Thyroid gland (tissue), 4 donors: ENCODE measurements around the gene SELENOP. TPM values are rescaled to one million over a fixed set of nuclear protein-coding genes. Genes with fewer than 3 reads are reported as not detected.
A peak's percentile ranks its signal among the peaks of the same experiment; 100 is the strongest.

Experiments used
- DNase-seq, 2 donors: peaks; one replicate each; pipeline ENCODE4 v3.0.0-alpha.2; 2019
- H3K27ac ChIP-seq, 3 donors: fragments of 200-600 bp; sonication (generic); 1 replicate in 2 of 3; 2 replicates in 1 of 3; pipeline ENCODE4 v1.5.1; 2016 to 2019; ENCODE audit warnings: mild to moderate bottlenecking in 1 of 3, moderate library complexity in 1 of 3
- H3K27me3 ChIP-seq: fragments of 200-600 bp; sonication (generic); one replicate; pipeline ENCODE4 v1.5.1; 2019
- H3K36me3 ChIP-seq, 2 donors: fragments of 200-600 bp; sonication (generic); one replicate each; pipeline ENCODE4 v1.5.1; 2016 to 2019
- H3K4me1 ChIP-seq, 2 donors: fragments of 200-600 bp; sonication (generic); one replicate each; pipeline ENCODE4 v1.5.1; 2017 to 2019
- H3K4me3 ChIP-seq, 3 donors: fragments of 200-600 bp; sonication (generic); replicated peaks in 1 of 3; 1 replicate in 2 of 3; 2 replicates in 1 of 3; pipeline ENCODE4 v1.5.1; 2016; ENCODE audit warnings: mild to moderate bottlenecking in 1 of 3
- H3K9me3 ChIP-seq: fragments of 200-600 bp; sonication (generic); one replicate; pipeline ENCODE4 v1.5.1; 2017
- CTCF ChIP-seq, 6 experiments: fragments of 200-600 bp in 3 of 6; fragments of 450-650 bp in 3 of 6; sonication (generic) in 3 of 6; IDR thresholded peaks; one replicate each; pipeline ENCODE4 v1.5.1; 2016 to 2019; ENCODE audit warnings: antibody characterized with exemption in 6 of 6, mild to moderate bottlenecking in 2 of 6, inconsistent platforms in 1 of 6, moderate library complexity in 1 of 6
- POLR2A ChIP-seq, 2 donors: fragments of 450-650 bp; IDR thresholded peaks; one replicate each; pipeline ENCODE4 v1.6.1; 2017; ENCODE audit warnings: antibody characterized with exemption in 2 of 2, mild to moderate bottlenecking in 2 of 2, moderate library complexity in 1 of 2
- WGBS, 2 donors: methylation state at CpG; one replicate each; pipeline ENCODE4 v1.1.5; 2017; 5-methylcytosine and 5-hydroxymethylcytosine counted together
- intact Hi-C: fragments of 100-400 bp; cut with DNase I; formaldehyde crosslinking; loops from one replicate; pipeline ENCODE4 v1.15.1; 2023
- total RNA-seq, 4 donors: library from RNA; depleted of rRNA; stranded (reverse); fragments of >200 nt; gene quantifications; one replicate each; pipeline ENCODE4 v1.2.3, GENCODE V29; 2016

Gene SELENOP
- total RNA-seq, 4 donors from 2014 or later, result 162 to 637 (median 392) TPM

DNA sequence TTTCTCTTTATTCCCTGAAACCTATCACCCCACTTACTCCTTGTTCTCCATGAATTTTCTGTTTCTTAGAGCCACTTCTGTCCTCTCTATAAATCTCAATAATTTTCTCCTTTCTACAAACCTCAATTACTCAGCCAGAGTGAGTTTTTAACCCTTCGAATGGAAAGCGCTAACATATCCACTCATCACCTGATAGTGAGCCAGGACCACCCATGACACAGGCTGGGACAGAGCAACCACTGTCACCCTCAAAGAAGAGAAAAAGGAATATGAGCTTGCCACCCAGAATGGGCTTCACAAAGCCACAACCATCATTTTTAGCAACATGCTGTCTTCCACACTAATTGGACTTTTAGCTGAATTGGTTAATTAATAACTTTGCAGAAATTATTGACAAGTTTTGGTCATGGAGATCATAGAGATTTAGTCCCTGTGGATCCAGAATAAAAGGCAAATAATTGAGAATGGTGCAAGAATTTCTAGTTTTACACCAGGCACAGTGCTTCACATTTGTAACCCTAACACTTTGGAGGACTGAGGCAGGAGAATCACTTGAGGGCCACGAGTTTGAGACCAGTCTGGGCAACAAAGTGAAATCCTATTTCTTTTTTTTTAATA lies 32.1 kb upstream of the SELENOP start:
- no peaks in the 10 kb centered on the region for H3K27me3 ChIP-seq
- no peak overlapping the region for H3K27ac ChIP-seq
- no peaks in the 10 kb centered on the region for H3K9me3 ChIP-seq
- 89 to 90% methylated on average over 3 of the region's 3 CpGs for WGBS, 2 donors
- no peak overlapping the region for H3K4me3 ChIP-seq
- TF ChIP-seq POLR2A (IDR thresholded peaks at IDR 0.05) (no peak), CTCF (IDR thresholded peaks at IDR 0.05) (no peak)
- H3K36me3 ChIP-seq, result no peaks in the 10 kb centered on the region
- intact Hi-C loops, result no loop called here
- peaks cover 9 to 16% of the 10 kb centered on the region in 2 donors for H3K4me1 ChIP-seq
- no peak for DNase-seq

GRCh38 chr5:42842921-42843641 lies 31.4 kb upstream of the SELENOP start:
- no peaks in the 10 kb centered on the region for H3K27me3 ChIP-seq
- no peaks in the 10 kb centered on the region for H3K9me3 ChIP-seq
- no peak overlapping the region for H3K27ac ChIP-seq
- intact Hi-C loops, result no loop called here
- peaks cover 9 to 16% of the 10 kb centered on the region in 2 donors for H3K4me1 ChIP-seq
- H3K4me3 ChIP-seq, result no peak overlapping the region
- TF ChIP-seq POLR2A (IDR thresholded peaks at IDR 0.05) (no peak), CTCF (IDR thresholded peaks at IDR 0.05) (no peak)
- no peaks in the 10 kb centered on the region for H3K36me3 ChIP-seq
- DNase-seq, result no peak
- 74 to 83% methylated on average over 4 of the region's 4 CpGs for WGBS, 2 donors

DNA sequence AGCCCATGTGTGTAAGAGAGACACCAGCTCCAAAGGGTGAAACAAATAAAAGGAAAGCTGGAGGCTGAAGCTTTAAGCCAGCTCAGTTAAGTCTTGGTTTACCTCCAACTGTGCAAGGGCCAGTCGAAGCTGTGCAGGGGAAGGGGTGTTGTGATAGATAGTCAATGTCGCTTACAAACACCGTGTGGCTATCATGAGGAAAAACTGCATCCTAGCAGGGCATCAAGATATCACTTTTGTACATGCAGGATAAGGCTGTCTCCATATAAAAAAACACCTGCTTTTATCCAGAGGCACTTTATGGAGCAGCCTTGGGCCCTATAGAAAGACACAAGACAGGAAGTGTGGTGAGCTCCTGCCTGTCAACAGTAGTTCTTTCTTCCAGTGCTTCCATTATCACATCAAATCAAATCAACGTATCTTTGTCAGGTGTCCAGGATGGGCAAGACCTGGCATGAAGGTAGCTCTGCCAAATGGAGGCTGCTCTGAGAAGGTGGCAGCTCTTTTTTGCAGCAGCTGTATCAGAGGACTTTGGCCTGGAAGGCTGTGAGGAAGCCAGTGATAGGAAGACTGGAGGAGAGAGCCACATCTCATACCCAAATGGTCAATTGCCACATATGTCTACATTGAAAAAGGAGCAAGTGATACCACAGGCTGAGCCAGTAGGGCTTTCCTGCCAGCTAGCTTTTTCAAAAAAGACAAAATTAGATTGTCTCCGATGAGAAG lies 29.3 kb upstream of the SELENOP start:
- intact Hi-C loops, result no loop called here
- H3K4me1 ChIP-seq, result peaks cover 9 to 16% of the 10 kb centered on the region in 2 donors
- no peak for TF ChIP-seq POLR2A (IDR thresholded peaks at IDR 0.05)
- TF ChIP-seq CTCF (IDR thresholded peaks at IDR 0.05), result no peak
- no peaks in the 10 kb centered on the region for H3K9me3 ChIP-seq
- H3K4me3 ChIP-seq, result no peak overlapping the region
- H3K36me3 ChIP-seq, result no peaks in the 10 kb centered on the region
- WGBS, 2 donors, result 88 to 92% methylated on average over 5 of the region's 5 CpGs
- peak overlapping the region in 1 of 3 donors; percentile 71 for H3K27ac ChIP-seq
- DNase-seq, result no peak
- H3K27me3 ChIP-seq, result no peaks in the 10 kb centered on the region

GRCh38 chr5:42840269-42840668 lies 28.6 kb upstream of the SELENOP start:
- 11 to 15% methylated on average over 6 of the region's 6 CpGs for WGBS, 2 donors
- no peak overlapping the region for H3K4me3 ChIP-seq

More at GRCh38 chr5:42840269-42840668, 28.6 kb upstream of the SELENOP start:
- peak; percentile 41 to 53 for DNase-seq
- H3K27ac ChIP-seq, result peak overlapping the region; percentile 15 to 71 (median 46)
- intact Hi-C loops, result no loop called here
- H3K36me3 ChIP-seq, result no peaks in the 10 kb centered on the region
- peaks cover 9 to 16% of the 10 kb centered on the region in 2 donors for H3K4me1 ChIP-seq
- TF ChIP-seq CTCF (IDR thresholded peaks at IDR 0.05), result no peak
- TF ChIP-seq POLR2A (IDR thresholded peaks at IDR 0.05), result no peak
- no peaks in the 10 kb centered on the region for H3K9me3 ChIP-seq
- H3K27me3 ChIP-seq, result no peaks in the 10 kb centered on the region
